Germinal center (tissue), 1 donor: ENCODE data around the gene OR2T6.
"Not testable (repeated sequence)": the region's sequence is repeated elsewhere in the genome, so short reads cannot be mapped to it uniquely, and the experiment has no call there.

Experiments
- DNase-seq: peaks from one replicate; pipeline ENCODE4 v3.0.0; 2012; ENCODE audit warnings: mixed read lengths, low spot score

The OR2T6 gene

DNA sequence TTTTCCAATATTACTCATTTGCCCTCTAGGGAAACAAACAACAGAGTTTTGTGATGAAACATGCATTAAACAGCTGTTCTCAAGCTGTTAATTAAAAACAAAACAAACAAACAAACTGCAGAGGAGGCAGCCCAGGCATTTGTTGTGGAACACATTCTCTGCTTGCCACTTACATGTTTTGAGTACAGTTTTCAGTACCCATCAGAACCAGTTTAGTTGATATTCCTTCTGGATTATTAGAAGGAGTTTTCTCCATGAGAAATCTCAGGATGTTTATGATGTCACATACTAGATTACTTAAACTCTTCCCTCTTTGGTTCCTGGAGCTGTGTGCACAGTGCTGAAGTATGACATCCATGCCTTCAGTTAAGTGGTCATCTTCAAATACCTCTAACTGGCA, at the start of gene OR2T6:
OR2T6 (plus strand) TSS at position 301 of the 400 bp plus-strand sequence. CDS start 11,863 bp downstream, outside the sequence.
- no peak for DNase-seq

DNA sequence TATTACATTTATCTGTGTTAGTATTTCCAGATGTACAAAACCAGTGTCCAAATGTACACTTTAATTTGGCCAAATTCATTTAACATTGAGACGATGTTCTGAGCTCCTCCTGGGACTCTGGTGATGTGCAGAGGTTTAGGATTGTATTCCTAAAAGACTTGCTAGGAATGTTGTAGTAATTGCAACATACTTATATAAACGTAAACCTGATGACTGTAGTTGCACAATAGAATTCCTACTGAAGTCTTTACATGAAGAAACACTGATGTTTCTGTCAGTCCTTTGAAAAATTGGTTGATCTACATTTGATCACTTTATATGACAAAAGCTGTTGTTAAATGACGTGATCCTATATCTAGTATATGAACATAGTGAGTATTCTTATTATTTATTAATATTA, 32.1 kb upstream of the OR2T6 start:
- no peak for DNase-seq

GRCh38 chr1:248348475-248348874, 27.1 kb upstream of the OR2T6 start, which contains the start of gene OR14C36:
Gene OR14C36 (plus strand): TSS chr1:248348775. CDS start chr1:248348775, 0 bp downstream.
- DNase-seq = no peak

DNA sequence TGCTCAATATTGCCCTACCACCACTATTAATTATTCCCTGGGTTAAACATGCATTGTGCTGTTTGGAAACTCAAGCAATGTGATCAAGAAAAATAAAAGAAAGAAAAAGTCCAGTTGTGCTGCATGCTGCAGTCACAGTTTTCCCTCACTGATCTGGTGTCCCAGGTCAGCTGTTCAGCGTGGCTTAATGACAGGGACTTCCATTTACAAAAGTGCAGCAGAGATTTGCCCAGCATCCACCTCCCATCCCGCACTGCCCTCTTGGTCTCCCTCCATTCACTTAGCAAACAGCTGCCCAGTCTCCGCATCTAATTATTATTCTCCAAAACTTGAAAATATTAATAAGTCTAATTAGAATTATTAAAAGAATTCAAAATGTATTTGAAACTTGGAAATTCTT, 16.1 kb upstream of the OR2T6 start:
- DNase-seq = no peak

DNA sequence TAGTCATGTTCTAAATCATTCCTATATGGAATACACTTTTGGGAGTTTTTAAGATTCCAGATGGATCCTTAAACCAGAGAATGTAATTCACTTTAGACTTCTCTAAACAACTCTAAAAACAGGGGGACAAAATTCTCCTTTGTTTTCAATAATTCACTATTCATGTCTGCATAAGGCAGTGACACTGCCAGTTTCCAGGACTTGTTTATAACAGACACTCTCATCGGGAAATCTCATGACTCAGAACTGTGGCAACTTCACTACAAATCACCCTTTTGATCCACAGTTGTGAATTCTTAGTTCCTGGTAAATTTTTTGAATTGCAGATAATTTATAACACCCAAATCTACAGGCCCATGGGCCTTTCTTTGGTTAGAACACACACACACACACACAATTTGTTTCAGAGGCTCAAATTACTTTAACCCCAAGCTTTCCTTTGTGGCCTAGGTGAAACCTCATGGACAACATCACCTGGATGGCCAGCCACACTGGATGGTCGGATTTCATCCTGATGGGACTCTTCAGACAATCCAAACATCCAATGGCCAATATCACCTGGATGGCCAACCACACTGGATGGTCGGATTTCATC, 14.3 kb upstream of the OR2T6 start, which contains the start of gene OR2T4:
OR2T4 (plus strand) TSS at position 545 of the 595 bp plus-strand sequence; CDS start at position 545, 0 bp downstream.
- DNase-seq = no peak

- no peak for DNase-seq
These were observed 8.9 kb upstream of the OR2T6 start for GRCh38 chr1:248366609-248367008.

- DNase-seq = no peak
These were observed 3.2 kb upstream of the OR2T6 start for GRCh38 chr1:248372394-248372793.

- DNase-seq = no peak
These were observed 1.8 kb upstream of the OR2T6 start for GRCh38 chr1:248373761-248374160.

DNA sequence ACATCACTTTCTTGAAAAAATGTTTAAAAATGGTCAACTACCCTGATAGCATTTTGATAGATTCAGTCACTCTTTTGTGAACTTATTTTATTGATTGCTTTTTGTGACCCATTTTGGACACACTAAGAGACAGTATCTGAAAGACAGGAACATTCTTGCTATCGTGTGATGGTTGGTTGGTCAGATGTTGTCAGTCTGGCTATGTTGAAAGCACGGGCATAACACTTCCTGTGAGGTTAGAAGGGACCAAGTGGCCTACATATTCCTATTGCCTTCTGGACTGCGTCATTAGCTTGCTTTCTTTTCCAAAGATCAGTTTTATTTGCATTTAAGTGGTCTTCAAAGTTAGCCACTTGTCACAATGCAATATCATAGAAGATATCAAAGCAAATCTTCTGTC, 1.4 kb downstream of the OR2T6 start:
- no peak for DNase-seq

DNA sequence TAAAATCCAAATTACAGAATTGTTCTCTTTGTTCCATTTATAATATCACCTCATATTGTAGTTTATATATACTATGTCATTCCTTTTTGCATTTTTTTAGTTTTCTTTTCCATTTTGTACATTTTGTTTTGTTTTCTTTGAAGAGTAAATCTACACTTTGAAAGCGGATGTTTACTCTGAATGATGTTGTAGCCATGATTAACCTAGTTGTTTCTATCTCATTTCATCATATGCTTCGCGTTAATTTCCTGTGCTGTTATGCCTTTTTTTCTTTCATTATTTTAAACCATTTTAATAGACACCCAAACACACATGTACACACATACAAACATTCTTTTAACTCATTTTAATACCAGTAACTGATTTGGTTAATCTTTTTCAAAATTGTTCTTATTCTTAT, 5.3 kb downstream of the OR2T6 start:
- DNase-seq = no peak

- DNase-seq = no peak
These were observed 12.9 kb downstream of the OR2T6 start for GRCh38 chr1:248388426-248388825.

GRCh38 chr1:248393050-248393449, 17.5 kb downstream of the OR2T6 start:
- no peak for DNase-seq

- DNase-seq = no peak
These were observed 27.2 kb downstream of the OR2T6 start, which contains the start of gene OR2T1 for GRCh38 chr1:248402748-248403147. Gene OR2T1 (plus strand): TSS chr1:248403048. CDS start chr1:248406148, 3,100 bp downstream.

DNA sequence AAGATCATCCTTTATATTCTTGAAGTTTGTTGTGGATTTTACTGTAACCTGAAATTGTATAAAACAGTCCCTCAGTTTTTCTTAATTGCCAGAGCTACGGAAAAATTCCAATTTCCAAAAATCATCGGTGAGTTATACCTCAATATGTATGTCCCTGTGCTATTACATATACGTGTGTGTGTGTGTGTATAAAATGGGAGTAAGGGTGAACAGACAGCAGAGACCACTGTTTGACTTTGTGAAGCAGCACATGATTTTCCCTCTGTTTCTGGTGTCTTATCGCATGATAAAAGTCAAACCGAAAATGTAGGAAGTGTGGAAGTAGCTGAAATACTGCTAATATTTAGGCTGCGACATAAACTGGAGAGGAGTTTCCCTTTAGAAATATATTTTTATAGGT, 28.5 kb downstream of the OR2T6 start:
- DNase-seq = no peak

- DNase-seq = no peak
These were observed 31.5 kb downstream of the OR2T6 start for GRCh38 chr1:248406721-248407692.

- DNase-seq = no peak
These were observed 40.7 kb downstream of the OR2T6 start for GRCh38 chr1:248416226-248416625.

- no peak for DNase-seq
These were observed 42.3 kb downstream of the OR2T6 start for GRCh38 chr1:248417854-248418253.

DNA sequence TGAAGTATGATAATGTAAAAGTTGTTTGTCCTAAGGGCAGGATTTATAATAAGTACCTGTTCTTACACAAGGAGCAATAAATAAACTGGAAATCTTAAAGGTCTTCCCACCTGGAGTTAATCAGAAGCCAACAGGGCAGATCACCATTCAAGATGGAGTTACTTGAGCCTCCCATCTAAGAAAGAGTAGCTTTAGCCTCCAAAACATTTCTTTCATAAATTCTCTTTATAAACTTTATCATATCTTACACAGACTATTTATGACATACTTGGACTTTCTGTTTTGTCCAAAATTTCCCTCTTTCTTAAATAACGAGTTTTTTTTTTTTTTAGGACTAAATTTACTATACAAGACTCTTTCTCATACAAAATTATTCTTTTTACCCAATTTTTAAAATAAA, 45.8 kb downstream of the OR2T6 start:
- no peak for DNase-seq

DNA sequence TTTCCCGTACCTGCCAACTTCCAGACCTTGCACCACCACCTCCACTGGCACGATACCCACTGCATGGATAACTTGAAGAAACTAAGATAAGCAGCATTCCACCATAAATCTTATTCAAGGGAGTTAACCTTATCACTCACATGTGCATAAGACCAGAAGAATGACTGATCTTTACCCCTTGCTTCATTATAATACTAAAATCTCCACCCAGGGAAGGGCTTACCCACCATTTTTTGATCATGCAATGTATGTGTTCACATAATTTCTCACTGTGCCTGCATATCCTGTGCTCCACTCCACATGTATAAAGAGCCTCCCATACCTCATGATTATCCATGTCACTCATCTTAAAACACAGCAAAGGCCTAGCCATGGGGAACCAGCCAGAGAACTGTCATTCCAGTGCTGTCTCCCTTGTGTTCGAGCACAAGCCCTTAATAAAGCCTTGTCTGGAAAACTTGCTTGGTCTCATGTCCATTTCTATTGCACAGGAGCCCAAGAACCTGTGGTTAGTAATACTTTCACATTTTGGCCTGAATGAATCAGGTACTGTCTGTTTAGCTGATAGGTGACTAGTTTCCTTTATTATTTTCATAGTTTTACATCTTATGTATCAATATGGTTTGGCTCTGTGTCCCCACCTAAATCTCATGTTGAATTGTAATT, 52.1 kb downstream of the OR2T6 start:
- DNase-seq = not testable (repeated sequence)

- DNase-seq = not testable (repeated sequence)
These were observed 52.6 kb downstream of the OR2T6 start for GRCh38 chr1:248428192-248428533.

- not testable (repeated sequence) for DNase-seq
These were observed 56.1 kb downstream of the OR2T6 start for GRCh38 chr1:248431683-248432082.

DNA sequence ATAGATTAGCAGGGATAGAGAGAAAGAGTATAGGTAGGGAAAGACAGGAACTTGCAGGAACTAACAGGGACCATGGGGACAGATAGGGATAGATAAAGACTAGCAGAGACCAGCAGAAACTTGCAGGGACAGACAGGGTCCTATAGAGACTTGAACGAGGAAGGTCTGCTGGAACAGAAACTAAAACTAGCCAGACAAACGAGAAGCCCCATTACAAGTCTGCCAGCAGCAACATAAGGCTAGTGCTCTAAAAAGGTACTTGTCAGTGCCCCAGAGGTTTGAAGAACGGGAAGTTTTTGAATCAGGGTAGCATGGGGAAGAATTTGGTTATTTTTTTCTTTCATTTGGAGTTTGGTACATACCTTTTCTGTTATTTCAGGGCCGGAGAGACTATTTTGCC, 56.7 kb downstream of the OR2T6 start:
- peak; percentile 8 for DNase-seq
